ENCODE results near the gene ZC3H13.

DNA sequence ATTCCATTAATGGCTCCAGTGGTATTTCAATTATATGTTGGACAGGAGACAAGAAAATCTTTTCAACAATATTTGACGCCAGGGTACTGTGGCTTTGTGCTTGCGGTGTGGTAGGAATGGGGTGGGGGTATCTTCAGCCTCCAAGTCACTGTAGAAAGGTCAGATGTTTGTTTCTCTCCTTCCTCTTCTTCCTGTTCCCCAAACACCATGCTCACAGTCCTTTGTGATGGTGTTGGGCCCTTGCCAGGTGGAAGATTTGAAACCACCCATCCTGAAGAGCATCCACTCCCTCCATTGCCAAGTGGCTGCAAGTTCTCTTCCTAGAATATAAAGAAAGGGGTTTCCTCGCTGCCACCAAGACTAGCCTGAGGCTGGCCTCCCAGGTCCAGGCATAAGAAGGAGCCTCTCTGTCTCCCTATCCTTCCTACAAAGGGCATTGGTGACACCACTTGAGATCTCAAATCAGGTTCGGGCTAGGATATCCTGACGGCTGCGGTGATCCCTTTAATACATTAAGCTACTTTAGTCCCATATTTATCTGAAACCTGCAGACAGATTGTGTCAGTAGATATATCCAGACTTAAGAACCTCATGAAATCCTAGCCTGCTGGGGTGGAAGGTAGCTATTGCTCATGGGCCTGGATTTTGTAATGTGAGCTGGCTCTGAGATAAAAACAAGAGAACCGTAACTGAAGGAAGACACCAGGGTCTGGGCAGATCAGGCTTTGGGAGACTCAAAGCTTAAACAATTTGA lies 136.7 kb downstream of the ZC3H13 start:
- no peak for TF ChIP-seq GATA3 (IDR thresholded peaks at IDR 0.05; ENCODE audit: low read depth, low read length)
- no peak for TF ChIP-seq GATA2 (IDR thresholded peaks at IDR 0.05; ENCODE audit: low read depth, low read length)
